Fibroblast of mammary gland (primary cell): Measurements from ENCODE around the gene NINJ1.
A peak's percentile ranks its signal among the peaks of the same experiment; 100 is the strongest.

Source experiments
- DNase-seq: peaks from one replicate; pipeline ENCODE4 v3.0.0-alpha.2; 2010; ENCODE audit warnings: low read depth
- H3K4me3 ChIP-seq: 2 replicates; pipeline ENCODE4 v1.5.1; 2011; ENCODE audit warnings: low read depth, mild to moderate bottlenecking, low read length, moderate library complexity; ENCODE audit not compliant: control insufficient read depth
- TF ChIP-seq, protein P1 (sequence below): conservative IDR thresholded peaks from 2 replicates; pipeline ENCODE4 v1.5.1; 2011; ENCODE audit warnings: low read depth, low read length, inconsistent platforms; ENCODE audit not compliant: control insufficient read depth, insufficient read depth

The NINJ1 gene, protein sequence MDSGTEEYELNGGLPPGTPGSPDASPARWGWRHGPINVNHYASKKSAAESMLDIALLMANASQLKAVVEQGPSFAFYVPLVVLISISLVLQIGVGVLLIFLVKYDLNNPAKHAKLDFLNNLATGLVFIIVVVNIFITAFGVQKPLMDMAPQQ

DNA sequence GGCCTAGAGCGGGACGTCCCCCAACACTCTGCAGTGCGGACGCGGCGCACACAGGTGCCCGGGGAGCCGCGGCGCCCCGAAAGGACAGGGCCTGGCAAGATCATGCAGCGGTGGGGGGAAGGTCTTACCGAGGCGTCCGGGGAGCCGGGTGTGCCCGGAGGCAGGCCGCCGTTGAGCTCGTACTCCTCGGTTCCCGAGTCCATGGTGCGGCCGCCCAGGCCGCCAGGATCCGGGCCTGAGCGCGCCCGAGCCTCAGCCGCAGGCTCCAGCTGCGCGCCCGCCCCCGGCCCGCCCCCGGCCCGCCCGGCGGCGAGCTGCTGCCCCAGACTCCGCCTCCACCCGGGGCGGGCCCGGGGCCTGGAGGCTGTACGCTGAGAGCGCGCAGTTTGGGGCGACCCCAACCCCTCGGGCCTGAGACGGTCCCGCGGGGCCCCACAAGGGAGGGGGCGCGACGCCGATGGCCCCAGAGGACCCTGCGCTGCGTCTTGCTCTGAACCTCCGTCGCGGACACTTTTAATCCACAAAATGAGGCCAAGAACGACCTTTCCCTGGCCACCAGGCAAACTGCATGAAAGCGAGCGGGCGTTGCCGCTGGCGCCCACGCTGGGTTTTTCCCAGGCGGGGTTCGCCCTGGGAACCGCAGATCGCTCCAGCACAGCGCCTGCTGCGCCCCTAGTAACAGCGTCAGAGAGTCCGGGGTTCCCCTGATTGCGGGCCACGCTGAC is at the start of gene NINJ1:
Gene NINJ1 (minus strand): TSS at position 237 of the 725 bp plus-strand sequence. CDS start 34 bp downstream, at position 203.
- TF ChIP-seq, protein P1, sequence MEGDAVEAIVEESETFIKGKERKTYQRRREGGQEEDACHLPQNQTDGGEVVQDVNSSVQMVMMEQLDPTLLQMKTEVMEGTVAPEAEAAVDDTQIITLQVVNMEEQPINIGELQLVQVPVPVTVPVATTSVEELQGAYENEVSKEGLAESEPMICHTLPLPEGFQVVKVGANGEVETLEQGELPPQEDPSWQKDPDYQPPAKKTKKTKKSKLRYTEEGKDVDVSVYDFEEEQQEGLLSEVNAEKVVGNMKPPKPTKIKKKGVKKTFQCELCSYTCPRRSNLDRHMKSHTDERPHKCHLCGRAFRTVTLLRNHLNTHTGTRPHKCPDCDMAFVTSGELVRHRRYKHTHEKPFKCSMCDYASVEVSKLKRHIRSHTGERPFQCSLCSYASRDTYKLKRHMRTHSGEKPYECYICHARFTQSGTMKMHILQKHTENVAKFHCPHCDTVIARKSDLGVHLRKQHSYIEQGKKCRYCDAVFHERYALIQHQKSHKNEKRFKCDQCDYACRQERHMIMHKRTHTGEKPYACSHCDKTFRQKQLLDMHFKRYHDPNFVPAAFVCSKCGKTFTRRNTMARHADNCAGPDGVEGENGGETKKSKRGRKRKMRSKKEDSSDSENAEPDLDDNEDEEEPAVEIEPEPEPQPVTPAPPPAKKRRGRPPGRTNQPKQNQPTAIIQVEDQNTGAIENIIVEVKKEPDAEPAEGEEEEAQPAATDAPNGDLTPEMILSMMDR: no peak
- H3K4me3 ChIP-seq: peak within 1 kb of the TSS; percentile 57
- DNase-seq: peak; percentile 58

DNA sequence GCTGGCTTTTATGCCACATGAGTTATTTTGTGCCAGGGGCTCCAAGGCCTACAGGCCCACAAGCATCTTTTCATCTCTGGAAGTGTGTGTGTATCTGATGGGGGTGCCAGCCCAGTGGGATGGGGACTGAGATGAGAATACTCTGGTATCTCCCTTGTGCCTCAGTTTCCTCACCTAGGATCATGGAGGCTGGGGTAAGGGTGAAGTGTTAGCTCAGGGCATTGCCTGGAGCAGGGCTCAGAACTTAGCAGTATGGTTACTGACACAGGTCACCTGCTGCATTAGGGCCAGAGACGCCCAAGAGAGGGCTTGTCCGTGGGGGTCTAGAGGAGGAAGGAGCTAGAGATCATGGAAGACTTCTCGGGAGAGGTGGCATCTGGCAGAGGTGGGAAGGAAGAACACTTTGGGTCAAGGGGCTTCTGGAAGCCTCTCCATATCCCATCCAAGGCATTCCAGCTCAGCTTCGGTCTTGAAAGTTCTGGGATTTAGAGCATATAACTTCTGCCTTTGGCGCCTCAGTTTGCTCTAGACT is 49.1 kb upstream of the NINJ1 start:
- TF ChIP-seq, protein P1: no peak
- no peak for DNase-seq
- no peak overlapping the region for H3K4me3 ChIP-seq

DNA sequence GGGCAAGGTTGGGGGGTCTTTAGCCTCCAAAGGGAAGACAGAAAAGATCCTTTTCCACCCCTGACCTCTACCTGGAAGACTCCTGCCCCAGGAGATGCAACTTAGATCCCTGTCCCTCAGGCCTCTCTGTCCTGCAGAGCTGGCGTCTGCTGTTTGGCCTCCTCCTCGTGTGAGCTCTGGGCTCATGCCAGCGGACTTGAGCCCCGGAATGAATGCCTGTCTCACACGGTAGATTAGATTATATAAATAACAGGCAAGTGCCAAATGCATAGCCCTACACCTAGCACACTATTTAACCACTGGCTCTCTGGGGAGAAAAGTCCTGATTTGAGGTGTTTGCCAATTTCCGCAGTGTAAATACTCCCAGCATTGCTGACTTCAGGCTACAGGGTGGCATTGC is 48.5 kb upstream of the NINJ1 start:
- no peak for DNase-seq
- TF ChIP-seq, protein P1: no peak
- H3K4me3 ChIP-seq: no peak overlapping the region

- no peak overlapping the region for H3K4me3 ChIP-seq
- TF ChIP-seq, protein P1: no peak
- DNase-seq: no peak
Observed at GRCh38 chr9:93181672-93182435, 47.8 kb upstream of the NINJ1 start.

GRCh38 chr9:93180938-93181337 is 46.9 kb upstream of the NINJ1 start:
- no peak overlapping the region for H3K4me3 ChIP-seq
- TF ChIP-seq, protein P1: no peak

GRCh38 chr9:93178851-93179786 is 45.1 kb upstream of the NINJ1 start:
- TF ChIP-seq, protein P1: no peak
- H3K4me3 ChIP-seq: no peak overlapping the region
- no peak for DNase-seq

More at GRCh38 chr9:93180938-93181337, 46.9 kb upstream of the NINJ1 start:
- no peak for DNase-seq
